K562 (cell line): Measurements from ENCODE around the gene SLC10A3. TPM values are rescaled to one million over a fixed set of nuclear protein-coding genes. Genes with fewer than 3 reads are reported as not detected.

Source experiments
- BACH1 ChIP-seq: fragments of 200-800 bp; sonication (Bioruptor generic); IDR thresholded peaks from 2 replicates; pipeline ENCODE4 v1.6.1; 2016; ENCODE audit warnings: missing genetic modification characterization, missing compliant biosample characterization
- C11orf30 ChIP-seq: fragments of 450-650 bp; IDR thresholded peaks from 2 replicates; pipeline ENCODE4 v1.6.1; 2016; ENCODE audit warnings: low read depth, mild to moderate bottlenecking
- CBX5 ChIP-seq: IDR thresholded peaks from 2 replicates; pipeline ENCODE4 v1.6.1; 2014; ENCODE audit warnings: low read depth, borderline replicate concordance
- ELF2 ChIP-seq: fragments of 250-450 bp; sonication (Bioruptor Pico); IDR thresholded peaks from 2 replicates; pipeline ENCODE4 v1.5.0; 2021; ENCODE audit warnings: mild to moderate bottlenecking
- ESRRA ChIP-seq: fragments of 450-650 bp; IDR thresholded peaks from 2 replicates; pipeline ENCODE4 v1.6.1; 2014; ENCODE audit warnings: low read depth, mild to moderate bottlenecking, moderate library complexity, borderline replicate concordance
- FOXO4 ChIP-seq: fragments of 450-650 bp; formaldehyde crosslinking; IDR thresholded peaks from 2 replicates; pipeline ENCODE4 v1.4.0; 2020; ENCODE audit warnings: mild to moderate bottlenecking, moderate library complexity
- HEY1 ChIP-seq: fragments of 250-450 bp; sonication (Bioruptor Pico); IDR thresholded peaks from 2 replicates; pipeline ENCODE4 v1.5.0; 2020; ENCODE audit warnings: mild to moderate bottlenecking, moderate library complexity, borderline replicate concordance
- MEIS2 ChIP-seq: fragments of 450-650 bp; IDR thresholded peaks from 2 replicates; pipeline ENCODE4 v1.6.1; 2014; ENCODE audit warnings: mild to moderate bottlenecking; ENCODE audit not compliant: partially characterized antibody
- POLR2AphosphoS5 ChIP-seq: IDR thresholded peaks from 2 replicates; pipeline ENCODE4 v1.6.1; 2011; ENCODE audit warnings: mild to moderate bottlenecking, low read depth, low read length, moderate library complexity; ENCODE audit not compliant: control insufficient read depth, insufficient read depth
- PPARD ChIP-seq: fragments of 250-450 bp; sonication (Bioruptor Pico); IDR thresholded peaks from 2 replicates; pipeline ENCODE4 v1.8.0; 2022; ENCODE audit warnings: inconsistent platforms, mild to moderate bottlenecking, moderate library complexity
- RAD51 ChIP-seq: fragments of 450-650 bp; IDR thresholded peaks from 2 replicates; pipeline ENCODE4 v1.7.1; 2016; ENCODE audit warnings: low read depth, mild to moderate bottlenecking, borderline replicate concordance
- RBM22 ChIP-seq: fragments of 200-400 bp; formaldehyde crosslinking; IDR thresholded peaks from 2 replicates; pipeline ENCODE4 v1.6.1; 2018; ENCODE audit warnings: low read length, low read depth; ENCODE audit not compliant: poor library complexity, severe bottlenecking
- ZFP1 ChIP-seq: fragments of 450-650 bp; formaldehyde crosslinking; IDR thresholded peaks from 2 replicates; pipeline ENCODE4 v1.4.0; 2020; ENCODE audit warnings: mild to moderate bottlenecking, mixed read lengths
- ZFP36 ChIP-seq: fragments of 150-350 bp; IDR thresholded peaks from 2 replicates; pipeline ENCODE4 v1.6.1; 2018; ENCODE audit warnings: low read length, low read depth; ENCODE audit not compliant: partially characterized antibody
- ZNF23 ChIP-seq: fragments of 250-450 bp; sonication (Bioruptor Pico); IDR thresholded peaks from 2 replicates; pipeline ENCODE4 v1.4.0; 2020; ENCODE audit warnings: mild to moderate bottlenecking
- ZNF24 ChIP-seq: fragments of 450-650 bp; IDR thresholded peaks from 2 replicates; pipeline ENCODE4 v1.6.1; 2016
- ZNF740 ChIP-seq, 3 experiments: fragments of 200-800 bp in 1 of 3; sonication (Bioruptor generic) in 1 of 3; sonication (generic) in 1 of 3; formaldehyde crosslinking in 1 of 3; IDR thresholded peaks; 2 replicates each; pipeline versions ENCODE4 v1.6.1 to v1.8.0; 2016 to 2022; ENCODE audit warnings: mild to moderate bottlenecking in 2 of 3, missing compliant biosample characterization in 2 of 3, missing genetic modification characterization in 2 of 3, missing genetic modification reagents in 1 of 3
- ZNF764 ChIP-seq: fragments of 250-450 bp; sonication (Bioruptor Pico); IDR thresholded peaks from 2 replicates; pipeline ENCODE4 v1.4.0; 2020; ENCODE audit warnings: low read depth, mild to moderate bottlenecking, moderate library complexity
- polyA plus RNA-seq, 8 experiments: library from polyadenylated mRNA; depleted of rRNA in 4 of 8; stranded (reverse) in 5 of 8; unstranded in 3 of 8; fragments of >200 nt; fragmentation: Nextera tagmentation in 2 of 8; fragmentation: Illumina TruSeq in 1 of 8; extraction: Ambion mirVana in 2 of 8; extraction: Trizol in 1 of 8; gene quantifications; 2 replicates each; pipeline versions ENCODE4 v1.2.1 to v1.2.3, GENCODE V29; 2011 to 2014; ENCODE audit warnings: inconsistent platforms in 1 of 8, missing spikeins in 1 of 8
- total RNA-seq, 7 experiments: library from RNA; depleted of rRNA in 6 of 7; stranded (reverse); fragments of >200 nt in 6 of 7; fragmentation: Illumina TruSeq in 2 of 7; extraction: Trizol in 2 of 7; gene quantifications; 2 replicates each; pipeline versions ENCODE4 v1.2.1 to v1.2.3, GENCODE V29; 2011 to 2021; ENCODE audit warnings: low replicate concordance in 1 of 7
- TF ChIP-seq, protein P1 (sequence below), 2 experiments: fragments of 450-650 bp; IDR thresholded peaks; 2 replicates each; pipeline ENCODE4 v1.6.1; 2016
- TF ChIP-seq, protein P2 (sequence below): fragments of 250-450 bp; sonication (Bioruptor Pico); IDR thresholded peaks from 2 replicates; pipeline ENCODE4 v1.8.0; 2021; ENCODE audit warnings: moderate library complexity, mild to moderate bottlenecking, inconsistent platforms
- TF ChIP-seq, protein P3 (sequence below): sonication (generic); formaldehyde crosslinking; IDR thresholded peaks from 2 replicates; pipeline ENCODE4 v1.8.0; 2022; ENCODE audit warnings: missing genetic modification reagents, mild to moderate bottlenecking, borderline replicate concordance

The SLC10A3 gene
- total and polyA plus RNA-seq, 9 of the 15 experiments (the other 6 are each of a cell fraction or from before 2014, with no cell fraction given), result 5.2 to 30.6 (median 16.7) TPM

DNA sequence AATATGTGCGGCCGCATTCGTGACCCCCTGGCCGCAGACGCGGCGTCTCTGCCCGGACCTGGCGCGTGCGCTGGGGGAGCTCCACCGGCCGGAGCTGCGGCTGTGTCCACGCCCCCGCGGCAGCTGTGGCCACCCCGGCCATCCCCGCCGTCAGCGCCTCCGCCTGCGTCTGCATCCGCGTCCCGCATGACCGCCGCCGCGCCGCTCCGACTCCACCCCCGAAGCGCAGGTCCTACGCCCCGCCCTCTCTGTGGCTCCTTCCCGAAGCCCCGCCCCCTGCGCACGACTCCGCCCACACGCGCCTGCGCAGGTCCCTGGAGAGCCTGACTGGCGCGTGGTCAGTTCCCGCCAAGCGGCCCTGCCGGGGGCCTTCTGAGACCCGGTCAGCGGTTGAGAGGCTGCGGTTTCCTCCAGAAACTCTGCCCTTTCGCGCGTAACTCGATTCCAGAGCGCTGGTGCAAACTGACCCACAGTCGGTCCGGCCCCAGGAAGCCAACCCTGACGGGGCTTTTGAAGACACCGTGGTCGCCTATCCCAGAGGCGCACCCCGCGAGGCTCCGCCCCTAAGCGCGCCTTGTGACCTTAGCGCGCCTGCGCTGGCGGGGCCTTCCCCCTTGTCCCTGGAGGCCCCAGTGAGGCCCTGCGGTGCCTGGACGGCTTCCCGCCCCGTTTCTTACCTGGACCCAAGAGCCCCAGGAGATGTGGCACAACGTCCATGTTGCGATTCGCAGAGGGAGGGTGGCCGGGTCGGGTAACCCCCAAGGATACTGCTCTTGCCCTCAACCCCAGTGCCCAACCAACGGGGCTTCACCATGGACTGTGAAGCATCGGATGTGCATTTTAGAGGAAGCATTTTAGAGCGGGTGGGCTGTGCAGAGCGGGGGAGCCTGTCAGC is 11.5 kb downstream of the SLC10A3 start, which contains the start of gene LAGE3 (continued):
- TF ChIP-seq FOXO4 (CRISPR knock-in tag) (no peak), HEY1 (CRISPR knock-in tag) (no peak), ZFP36 (no peak), ESRRA (0 out of 2 replicates have a peak, but pooled peaks have one; percentile 46), ZNF764 (CRISPR knock-in tag) (no peak), RBM22 (peak; percentile 62), ZNF24 (no peak), RAD51 (peak; percentile 26; the same call in 1 of the 2 replicates), ZFP1 (no peak), PPARD (CRISPR knock-in tag) (no peak), ELF2 (CRISPR knock-in tag) (no peak), ZNF740 (CRISPR knock-in tag; IDR thresholded peaks at IDR 0.05) (no peak), ZNF740 (tag; IDR thresholded peaks at IDR 0.05) (no peak), C11orf30 (no peak), MEIS2 (peak; percentile 89), POLR2AphosphoS5 (no peak; the same call in 1 of the 2 replicates), BACH1 (tag) (no peak), ZNF23 (CRISPR knock-in tag) (no peak), CBX5 (no peak)
- TF ChIP-seq, protein P1, sequence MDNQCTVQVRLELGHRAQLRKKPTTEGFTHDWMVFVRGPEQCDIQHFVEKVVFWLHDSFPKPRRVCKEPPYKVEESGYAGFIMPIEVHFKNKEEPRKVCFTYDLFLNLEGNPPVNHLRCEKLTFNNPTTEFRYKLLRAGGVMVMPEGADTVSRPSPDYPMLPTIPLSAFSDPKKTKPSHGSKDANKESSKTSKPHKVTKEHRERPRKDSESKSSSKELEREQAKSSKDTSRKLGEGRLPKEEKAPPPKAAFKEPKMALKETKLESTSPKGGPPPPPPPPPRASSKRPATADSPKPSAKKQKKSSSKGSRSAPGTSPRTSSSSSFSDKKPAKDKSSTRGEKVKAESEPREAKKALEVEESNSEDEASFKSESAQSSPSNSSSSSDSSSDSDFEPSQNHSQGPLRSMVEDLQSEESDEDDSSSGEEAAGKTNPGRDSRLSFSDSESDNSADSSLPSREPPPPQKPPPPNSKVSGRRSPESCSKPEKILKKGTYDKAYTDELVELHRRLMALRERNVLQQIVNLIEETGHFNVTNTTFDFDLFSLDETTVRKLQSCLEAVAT (IDR thresholded peaks at IDR 0.05), result no peak
- TF ChIP-seq, protein P2, sequence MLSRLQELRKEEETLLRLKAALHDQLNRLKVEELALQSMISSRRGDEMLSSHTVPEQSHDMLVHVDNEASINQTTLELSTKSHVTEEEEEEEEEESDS (CRISPR knock-in tag), result no peak
- TF ChIP-seq, protein P3, sequence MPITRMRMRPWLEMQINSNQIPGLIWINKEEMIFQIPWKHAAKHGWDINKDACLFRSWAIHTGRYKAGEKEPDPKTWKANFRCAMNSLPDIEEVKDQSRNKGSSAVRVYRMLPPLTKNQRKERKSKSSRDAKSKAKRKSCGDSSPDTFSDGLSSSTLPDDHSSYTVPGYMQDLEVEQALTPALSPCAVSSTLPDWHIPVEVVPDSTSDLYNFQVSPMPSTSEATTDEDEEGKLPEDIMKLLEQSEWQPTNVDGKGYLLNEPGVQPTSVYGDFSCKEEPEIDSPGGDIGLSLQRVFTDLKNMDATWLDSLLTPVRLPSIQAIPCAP, result no peak
